ENCODE data around the gene SYNGR1. TPM values are rescaled to one million over a fixed set of nuclear protein-coding genes. Genes with fewer than 3 reads are reported as not detected.

Gene SYNGR1
- total and polyA plus RNA-seq, 12 donors: 29.8 to 85.8 (median 41.6) TPM

- intact Hi-C loops (cut with DNase I): loop anchor here in 7 of 10 donors (1.0 to 10.0 kb wide), 9 partner anchors 79 to 532 kb away; partner anchors contain the start of genes ATF4 (in 5 of the 7), CBX7 (in 2 of the 7) and CBX6 (in 1 of the 7)
- DNase-seq: peak; percentile 62 to 81
- Histone ChIP-seq H3K9me3 (no peaks in the 10 kb centered on the region), H3K4me3 (peak overlapping the region in 8 of 10 donors; percentile 1 to 83 (median 22)), H3K27ac (peak overlapping the region in 9 of 10 donors; percentile 42 to 99 (median 71)), H3K27me3 (no peaks in the 10 kb centered on the region), H3K4me1 (peaks cover 33 to 70% (median 64%) of the 10 kb centered on the region in 9 donors), H3K36me3 (peaks cover 20 to 72% (median 58%) of the 10 kb centered on the region in 9 donors)
- peak; percentile 10 to 41 (median 24) for ATAC-seq
- TF ChIP-seq, protein P1, sequence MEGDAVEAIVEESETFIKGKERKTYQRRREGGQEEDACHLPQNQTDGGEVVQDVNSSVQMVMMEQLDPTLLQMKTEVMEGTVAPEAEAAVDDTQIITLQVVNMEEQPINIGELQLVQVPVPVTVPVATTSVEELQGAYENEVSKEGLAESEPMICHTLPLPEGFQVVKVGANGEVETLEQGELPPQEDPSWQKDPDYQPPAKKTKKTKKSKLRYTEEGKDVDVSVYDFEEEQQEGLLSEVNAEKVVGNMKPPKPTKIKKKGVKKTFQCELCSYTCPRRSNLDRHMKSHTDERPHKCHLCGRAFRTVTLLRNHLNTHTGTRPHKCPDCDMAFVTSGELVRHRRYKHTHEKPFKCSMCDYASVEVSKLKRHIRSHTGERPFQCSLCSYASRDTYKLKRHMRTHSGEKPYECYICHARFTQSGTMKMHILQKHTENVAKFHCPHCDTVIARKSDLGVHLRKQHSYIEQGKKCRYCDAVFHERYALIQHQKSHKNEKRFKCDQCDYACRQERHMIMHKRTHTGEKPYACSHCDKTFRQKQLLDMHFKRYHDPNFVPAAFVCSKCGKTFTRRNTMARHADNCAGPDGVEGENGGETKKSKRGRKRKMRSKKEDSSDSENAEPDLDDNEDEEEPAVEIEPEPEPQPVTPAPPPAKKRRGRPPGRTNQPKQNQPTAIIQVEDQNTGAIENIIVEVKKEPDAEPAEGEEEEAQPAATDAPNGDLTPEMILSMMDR (IDR thresholded peaks at IDR 0.05): peak; percentile 68 to 93 (median 90)
- 44 to 48% methylated on average over 17 of the region's 17 CpGs for whole genome bisulfite sequencing, 2 donors
Observed at GRCh38 chr22:39316440-39317083, 33.2 kb upstream of the SYNGR1 start.

DNA sequence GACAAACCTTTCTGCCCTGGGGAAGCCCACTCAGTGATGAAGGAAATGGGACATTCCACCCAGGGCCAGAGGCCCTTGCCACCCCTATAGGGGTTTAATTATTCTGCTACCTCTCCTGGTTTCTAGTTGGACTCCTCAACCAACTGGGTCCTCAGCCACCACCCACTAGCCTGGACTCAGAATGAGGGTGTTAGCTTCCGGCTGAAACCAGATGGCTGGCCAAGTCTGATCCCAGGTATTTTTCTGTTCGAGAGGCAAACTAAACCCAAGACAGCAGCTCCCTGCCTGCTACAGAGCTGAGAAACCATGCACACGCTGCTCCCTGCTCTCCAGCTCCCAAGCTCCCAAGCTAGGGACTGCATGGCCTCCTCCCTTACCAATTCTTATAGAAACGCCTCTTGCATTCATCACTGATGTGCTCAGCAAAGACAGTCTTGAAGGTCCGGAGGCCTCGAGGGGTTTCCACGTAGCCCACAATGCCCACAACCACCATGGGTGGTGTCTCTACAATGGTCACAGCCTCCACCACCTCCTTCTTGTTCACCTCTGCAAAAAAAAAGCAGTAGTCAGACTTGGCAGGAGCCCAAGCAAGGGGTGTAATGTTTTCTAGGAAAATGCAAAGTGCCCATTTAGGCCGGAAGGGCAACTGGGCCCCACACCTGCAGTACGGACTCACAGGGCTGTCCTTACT, 32.6 kb upstream of the SYNGR1 start:
- 55 to 56% methylated on average over 9 of the region's 9 CpGs for WGBS, 2 donors
- peaks cover 33 to 69% (median 64%) of the 10 kb centered on the region in 9 donors for H3K4me1 ChIP-seq
- H3K36me3 ChIP-seq: peaks cover 20 to 65% (median 53%) of the 10 kb centered on the region in 9 donors
- ATAC-seq (no peak), DNase-seq (no peak)
- TF ChIP-seq, protein P1 (IDR thresholded peaks at IDR 0.05): no peak
- H3K27me3 ChIP-seq: no peaks in the 10 kb centered on the region
- no peaks in the 10 kb centered on the region for H3K9me3 ChIP-seq
- intact Hi-C loops (cut with DNase I): loop anchor here in 7 of 10 donors (2.0 to 10.0 kb wide), 8 partner anchors 80 to 532 kb away; partner anchors contain the start of genes ATF4 (in 5 of the 7), CBX7 (in 2 of the 7) and CBX6 (in 1 of the 7)
- peak overlapping the region in 7 of 10 donors; percentile 21 to 83 (median 75) for H3K4me3 ChIP-seq
- peak overlapping the region in 9 of 10 donors; percentile 12 to 99 (median 96) for H3K27ac ChIP-seq

DNA sequence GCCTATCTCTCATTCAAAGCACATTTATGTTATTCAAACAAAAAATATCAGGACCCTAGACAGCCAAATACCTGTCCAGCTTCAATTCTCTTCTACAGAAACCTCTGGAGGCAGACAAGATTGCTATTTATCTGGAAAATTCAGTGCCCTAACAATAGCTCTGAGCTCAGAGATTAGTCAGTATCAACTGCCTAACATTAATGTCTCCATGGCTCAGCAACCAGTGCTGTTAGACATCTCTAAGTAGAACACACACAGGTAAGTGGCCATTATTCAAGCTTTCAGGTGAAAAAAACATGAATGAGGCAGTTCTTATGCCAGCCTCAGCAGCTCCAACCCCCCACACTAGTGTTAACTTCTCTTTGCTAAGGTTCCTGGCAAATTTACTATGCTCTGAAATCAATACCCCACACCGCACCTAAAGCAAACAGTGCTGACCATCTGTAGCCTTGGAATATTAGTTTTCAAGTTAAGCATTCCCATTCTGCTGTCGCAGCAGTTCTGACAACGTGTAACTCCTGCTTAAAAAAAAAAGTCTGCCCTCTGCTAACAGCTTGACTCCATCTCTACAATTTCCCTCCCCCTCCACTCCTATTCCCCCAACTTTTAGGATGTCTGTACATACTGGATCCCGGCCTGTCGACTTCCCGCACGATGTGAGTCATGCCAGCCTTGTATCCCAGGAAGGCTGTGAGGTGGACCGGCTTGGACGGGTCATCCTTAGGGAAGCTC, 31.9 kb upstream of the SYNGR1 start:
- H3K4me3 ChIP-seq: peak overlapping the region; percentile 59 to 83 (median 76)
- TF ChIP-seq, protein P1 (IDR thresholded peaks at IDR 0.05): no peak
- 14 to 15% methylated on average over 9 of the region's 9 CpGs for WGBS, 2 donors
- H3K36me3 ChIP-seq: peaks cover 20 to 58% (median 46%) of the 10 kb centered on the region in 9 donors
- no peak for DNase-seq
- H3K27me3 ChIP-seq: no peaks in the 10 kb centered on the region
- peaks cover 33 to 67% (median 62%) of the 10 kb centered on the region in 9 donors for H3K4me1 ChIP-seq
- intact Hi-C loops (cut with DNase I): loop anchor here in 7 of 10 donors (2.0 to 10.0 kb wide), 10 partner anchors 81 to 533 kb away; partner anchors contain the start of genes ATF4 (in 5 of the 7), CBX7 (in 3 of the 7) and CBX6 (in 1 of the 7)
- no peak for ATAC-seq
- H3K27ac ChIP-seq: peak overlapping the region in 8 of 10 donors; percentile 22 to 99 (median 98)
- H3K9me3 ChIP-seq: no peaks in the 10 kb centered on the region

Measured in heart right ventricle (tissue), 16 donors.